ENCODE measurements around the gene CARMIL1.

GRCh38 chr6:25259756-25260155 lies 19.4 kb upstream of the CARMIL1 start:
- TF ChIP-seq CTCF (tag by site-specific recombination; IDR thresholded peaks at IDR 0.05) (no peak), ZNF274 (IDR thresholded peaks at IDR 0.05; ENCODE audit: low read length) (no peak), ZNF274 (tag by site-specific recombination; IDR thresholded peaks at IDR 0.05; ENCODE audit: borderline replicate concordance) (no peak), ZNF76 (tag by site-specific recombination; IDR thresholded peaks at IDR 0.05; ENCODE audit: borderline replicate concordance, low read depth) (no peak)
